Heart left ventricle (tissue), 16 donors: ENCODE results near the gene NUMA1. TPM values are rescaled to one million over a fixed set of nuclear protein-coding genes. Genes with fewer than 3 reads are reported as not detected.

Experiments used
- ATAC-seq, 4 donors: fragments of 200-7000 bp; cut with Tn5 transposase; one replicate each; pipeline ENCODE4 v1.9.1; 2020 to 2022; ENCODE audit warnings: moderate library complexity in 4 of 4, mild to moderate bottlenecking in 3 of 4, moderate number of reproducible peaks in 1 of 4
- DNase-seq, 5 donors: peaks; one replicate each; pipeline ENCODE4 v3.0.0-alpha.2; 2020
- H3K27ac ChIP-seq, 12 donors: fragments of 200-600 bp; sonication (generic) in 4 of 12; one replicate each; pipeline versions ENCODE4 v1.5.0 to v1.8.0; 2016 to 2022; ENCODE audit warnings: mild to moderate bottlenecking in 2 of 12
- H3K27me3 ChIP-seq, 9 donors: fragments of 200-600 bp; sonication (generic) in 2 of 9; one replicate each; pipeline versions ENCODE4 v1.5.1 to v1.8.0; 2016 to 2022; ENCODE audit warnings: mild to moderate bottlenecking in 3 of 9
- H3K36me3 ChIP-seq, 9 donors: fragments of 200-600 bp; sonication (generic) in 2 of 9; one replicate each; pipeline versions ENCODE4 v1.5.0 to v1.8.0; 2018 to 2022; ENCODE audit warnings: mild to moderate bottlenecking in 2 of 9
- H3K4me1 ChIP-seq, 12 donors: fragments of 200-600 bp; sonication (generic) in 4 of 12; one replicate each; pipeline versions ENCODE4 v1.5.0 to v1.8.0; 2016 to 2022; ENCODE audit warnings: mild to moderate bottlenecking in 3 of 12
- H3K4me3 ChIP-seq, 12 donors: fragments of 200-600 bp; sonication (generic) in 4 of 12; one replicate each; pipeline versions ENCODE4 v1.5.0 to v1.8.0; 2017 to 2022; ENCODE audit warnings: mild to moderate bottlenecking in 9 of 12, moderate library complexity in 4 of 12
- H3K9me3 ChIP-seq, 12 donors: fragments of 200-600 bp; sonication (generic) in 4 of 12; one replicate each; pipeline versions ENCODE4 v1.5.0 to v1.8.0; 2016 to 2022; ENCODE audit warnings: mild to moderate bottlenecking in 1 of 12
- CTCF ChIP-seq, 12 donors: fragments of 200-600 bp; sonication (generic) in 4 of 12; IDR thresholded peaks; one replicate each; pipeline versions ENCODE4 v1.5.0 to v1.8.0; 2018 to 2022; ENCODE audit warnings: antibody characterized with exemption in 12 of 12, mild to moderate bottlenecking in 5 of 12
- POLR2A ChIP-seq, 2 donors: fragments of 450-650 bp; IDR thresholded peaks; one replicate each; pipeline ENCODE4 v1.6.1; 2017; ENCODE audit warnings: antibody characterized with exemption in 2 of 2, mild to moderate bottlenecking in 2 of 2, moderate library complexity in 2 of 2
- WGBS, 4 donors: extraction: QIAGEN DNeasy Blood & Tissue Kit in 2 of 4; methylation state at CpG; one replicate each; pipeline versions ENCODE4 v1.1.5 to v1.1.7; 2013 to 2018; 5-methylcytosine and 5-hydroxymethylcytosine counted together
- intact Hi-C, 10 donors: fragments of 100-400 bp; cut with DNase I; formaldehyde crosslinking; loops; one replicate each; pipeline versions ENCODE4 v1.11.1 to v1.14.2; 2022
- polyA plus RNA-seq, 2 donors: library from polyadenylated mRNA; stranded (reverse); fragments of 200-250 nt; gene quantifications; one replicate each; pipeline ENCODE4 v1.2.3, GENCODE V29; 2013
- total RNA-seq, 9 donors: library from RNA; depleted of rRNA in 2 of 9; stranded (reverse); fragments of >200 nt in 2 of 9; fragmentation: NEBNext Ultra II Directional in 3 of 9; extraction: Animal tissue kit (Norgen Biotek cat#: 25700) in 3 of 9; gene quantifications; one replicate each; pipeline versions ENCODE4 v1.1.0 to v1.2.4, GENCODE V29; 2016 to 2023
- donor health status: ischemic (EF 13 %, LVEDD 7.1; RV severe dilation, severe dysfunction).
- donor health status: healthy with polysubstance abuse.
- donor health status: DM: no; HTN: yes; CAD: no.
- donor health status: DM: no; HTN: no; CAD: no.
- donor health status: ischemic (EF 25% LVEDD 6.9; RV normal size, moderate dysfunction).
- donor health status: ischemic (EF 25% LVEDD 5.7; RV mildly dilated, moderate dysfunction).
- donor health status: healthy.
- donor health status: DM: yes; HTN: yes; CAD: no.
- donor health status: ischemic (EF 35%, LVEDD 5.7; RV mildly dilated, moderate dysfunction).
- donor health status: nonischemic (EF 11% LVEDD 7.7; RV severe dilation, severe dysfunction).
- donor health status: DM: yes; HTN: yes; CAD: no.
- donor health status: PGD.
- donor health status: ischemic (EF 29% LVEDD 5.4; RV normal size, mild dysfunction).
- donor health status: nonischemic (EF 23%, LVEDD 6.1; RV moderate dilation, normal function).

The NUMA1 gene
- total and polyA plus RNA-seq, 11 donors, result 62.7 to 193 (median 101) TPM

GRCh38 chr11:71977743-71978418 is 102.5 kb downstream of the NUMA1 start:
- no peak overlapping the region for H3K4me3 ChIP-seq
- ATAC-seq (peak in 3 of 4 donors; percentile 31 to 69 (median 50)), DNase-seq (peak in 1 of 5 donors; percentile 39)
- H3K36me3 ChIP-seq, result peaks cover 0 to 33% (median 10%) of the 10 kb centered on the region in 9 donors
- no peak overlapping the region for H3K27ac ChIP-seq
- intact Hi-C loops, result loop anchor here in 8 of 10 donors (2.0 to 10.0 kb wide), 8 partner anchors 113 to 457 kb away; partner anchors contain the start of gene CLPB (in 5 of the 8)
- TF ChIP-seq POLR2A (IDR thresholded peaks at IDR 0.05) (no peak), CTCF (IDR thresholded peaks at IDR 0.05) (peak; percentile 64 to 80 (median 72))
- 56 to 66% (median 61%) methylated on average over 7 of the region's 7 CpGs for WGBS, 4 donors
- H3K27me3 ChIP-seq, result no peaks in the 10 kb centered on the region
- H3K4me1 ChIP-seq, result peaks cover 0 to 8% (median 0%) of the 10 kb centered on the region in 12 donors
- no peaks in the 10 kb centered on the region for H3K9me3 ChIP-seq

GRCh38 chr11:71977090-71977489 is 103.3 kb downstream of the NUMA1 start:
- no peak for ATAC-seq
- intact Hi-C loops, result loop anchor here in 8 of 10 donors (2.0 to 10.0 kb wide), 7 partner anchors 114 to 458 kb away; partner anchors contain the start of gene CLPB (in 5 of the 8)
- Histone ChIP-seq H3K36me3 (peaks cover 0 to 33% (median 10%) of the 10 kb centered on the region in 9 donors), H3K4me3 (no peak overlapping the region), H3K4me1 (peaks cover 0 to 8% (median 0%) of the 10 kb centered on the region in 12 donors), H3K27ac (no peak overlapping the region), H3K9me3 (no peaks in the 10 kb centered on the region), H3K27me3 (no peaks in the 10 kb centered on the region)
- TF ChIP-seq CTCF (IDR thresholded peaks at IDR 0.05), result no peak
- no peak for TF ChIP-seq POLR2A (IDR thresholded peaks at IDR 0.05)
- WGBS, 4 donors, result 64 to 87% (median 70%) methylated on average over 1 of the region's 1 CpG
- no peak for DNase-seq

- Histone ChIP-seq H3K4me1 (peaks cover 0 to 8% (median 0%) of the 10 kb centered on the region in 12 donors), H3K27me3 (no peaks in the 10 kb centered on the region), H3K4me3 (no peak overlapping the region), H3K9me3 (no peaks in the 10 kb centered on the region), H3K36me3 (peaks cover 0 to 36% (median 10%) of the 10 kb centered on the region in 9 donors), H3K27ac (no peak overlapping the region)
- intact Hi-C loops, result loop anchor here in 8 of 10 donors (2.0 to 10.0 kb wide), 7 partner anchors 114 to 458 kb away; partner anchors contain the start of gene CLPB (in 5 of the 8)
- ATAC-seq, result no peak
- TF ChIP-seq CTCF (IDR thresholded peaks at IDR 0.05) (no peak), POLR2A (IDR thresholded peaks at IDR 0.05) (no peak)
- 89 to 100% (median 94%) methylated on average over 5 of the region's 5 CpGs for WGBS, 4 donors
- DNase-seq, result no peak
These were observed 103.8 kb downstream of the NUMA1 start for GRCh38 chr11:71976551-71976950.

- ATAC-seq (no peak), DNase-seq (no peak)
- Histone ChIP-seq H3K27me3 (no peaks in the 10 kb centered on the region), H3K36me3 (peaks cover 0 to 48% (median 28%) of the 10 kb centered on the region in 9 donors), H3K27ac (no peak overlapping the region), H3K4me3 (no peak overlapping the region), H3K4me1 (no peaks in the 10 kb centered on the region), H3K9me3 (no peaks in the 10 kb centered on the region)
- WGBS, 4 donors, result 95 to 99% (median 98%) methylated on average over 2 of the region's 2 CpGs
- TF ChIP-seq POLR2A (IDR thresholded peaks at IDR 0.05) (no peak), CTCF (IDR thresholded peaks at IDR 0.05) (no peak)
- intact Hi-C loops, result loop anchor here in 4 of 10 donors (10.0 kb wide), 1 partner anchor 463 kb away; the partner anchor contains the start of gene CLPB (in 4 of the 4)
These were observed 108.7 kb downstream of the NUMA1 start for GRCh38 chr11:71971680-71972079.
